Right ventricle myocardium inferior (tissue), 1 donor: Measurements from ENCODE around the gene RNPEPL1. TPM values are rescaled to one million over a fixed set of nuclear protein-coding genes. Genes with fewer than 3 reads are reported as not detected.

Experiments
- ATAC-seq: fragments of 200-7000 bp; cut with Tn5 transposase; one replicate; pipeline ENCODE4 v1.9.1; 2020; ENCODE audit warnings: mild to moderate bottlenecking, moderate library complexity
- DNase-seq: peaks from one replicate; pipeline ENCODE4 v3.0.0; 2021; ENCODE audit errors: missing footprints
- intact Hi-C: fragments of 100-400 bp; cut with DNase I; formaldehyde crosslinking; loops from one replicate; pipeline ENCODE4 v1.11.0; 2022
- total RNA-seq: library from RNA; stranded (reverse); fragmentation: NEBNext Ultra II Directional; extraction: Animal tissue kit (Norgen Biotek cat#: 25700); gene quantifications from one replicate; pipeline ENCODE4 v1.2.1, GENCODE V29; 2021
- donor health status: DM: no; HTN: yes; CAD: no; lungs with severe emphysema.

The RNPEPL1 gene
- total RNA-seq, 1 donor from 2014 or later = 98.4 TPM

GRCh38 chr2:240626531-240627300 is 58.4 kb downstream of the RNPEPL1 start:
- peak; percentile 72 for DNase-seq
- peak; percentile 33 for ATAC-seq
- intact Hi-C loops = no loop called here

- no peak for ATAC-seq
- peak; percentile 48 for DNase-seq
- intact Hi-C loops = no loop called here
Observed at GRCh38 chr2:240627736-240628506, 59.6 kb downstream of the RNPEPL1 start.

- intact Hi-C loops = no loop called here
- DNase-seq (no peak), ATAC-seq (no peak)
Observed at GRCh38 chr2:240628507-240628807, 60.2 kb downstream of the RNPEPL1 start.

GRCh38 chr2:240628808-240629618 is 60.7 kb downstream of the RNPEPL1 start:
- peak; percentile 35 for DNase-seq
- intact Hi-C loops = no loop called here
- no peak for ATAC-seq

GRCh38 chr2:240629619-240629967 is 61.3 kb downstream of the RNPEPL1 start:
- no peak for DNase-seq
- no peak for ATAC-seq
- intact Hi-C loops = no loop called here

- DNase-seq (peak; percentile 66), ATAC-seq (no peak)
- intact Hi-C loops = no loop called here
Observed at GRCh38 chr2:240629968-240630770, 61.9 kb downstream of the RNPEPL1 start.

Other genes with a start within 250 kb of the RNPEPL1 start
- 182 TPM for gene GPC1, start 132.8 kb upstream of the RNPEPL1 start, total RNA-seq
- gene ANKMY1, start 10.5 kb upstream of the RNPEPL1 start, total RNA-seq = 5.9 TPM
- 14.4 TPM for gene DUSP28, start 8.1 kb upstream of the RNPEPL1 start, total RNA-seq
- gene CAPN10, start 18.2 kb downstream of the RNPEPL1 start, total RNA-seq = 51.8 TPM
- 2.2 TPM for gene GPR35, start 57.0 kb downstream of the RNPEPL1 start, total RNA-seq
- not detected for gene AQP12B, start 114.4 kb downstream of the RNPEPL1 start, total RNA-seq
- not detected for gene AQP12A, start 123.4 kb downstream of the RNPEPL1 start, total RNA-seq